ENCODE results near the gene DSTN. TPM values are rescaled to one million over a fixed set of nuclear protein-coding genes. Genes with fewer than 3 reads are reported as not detected.

The DSTN gene
- total and polyA plus RNA-seq, 8 donors: 334 to 1,254 (median 577) TPM

DNA sequence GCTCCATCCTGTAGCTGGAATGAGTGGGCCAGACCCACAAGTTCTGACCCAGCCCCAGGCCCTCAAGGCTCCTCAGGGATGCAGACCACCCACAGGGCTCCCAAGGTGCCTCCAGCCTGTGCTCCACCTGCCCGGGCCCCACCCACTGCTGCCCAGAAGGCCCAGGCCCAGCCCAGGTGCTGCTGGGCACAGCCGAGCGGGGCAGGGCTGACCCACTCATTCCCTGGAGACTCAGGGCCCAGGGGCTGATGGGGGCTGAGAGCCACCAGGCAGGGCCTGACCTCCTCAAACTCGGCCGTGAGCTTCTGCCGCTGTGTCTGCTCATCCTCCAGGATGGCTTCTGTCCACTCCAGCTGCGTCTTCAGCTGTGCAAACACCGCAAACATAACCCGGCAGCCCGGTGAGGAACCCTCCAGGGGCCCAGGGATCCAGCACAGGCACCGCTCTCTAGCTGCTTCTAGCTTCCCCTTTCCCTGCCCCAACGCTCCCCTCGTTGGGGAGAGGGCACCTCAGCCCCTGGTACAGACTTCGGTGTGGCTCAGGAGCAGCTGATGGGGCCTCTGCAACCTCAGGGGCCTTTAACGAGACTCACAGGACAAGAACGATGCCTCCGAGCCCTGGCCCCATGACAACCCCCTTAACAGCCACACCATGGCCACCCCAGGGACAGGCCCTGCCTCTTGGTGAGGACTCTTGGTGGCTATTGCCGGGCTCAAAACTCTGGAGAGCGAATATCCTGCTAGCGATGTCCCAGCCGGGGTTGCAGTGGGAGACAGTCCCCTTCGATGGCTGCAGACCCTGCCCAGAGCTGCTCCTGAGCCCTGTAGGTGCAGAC is 46.0 kb downstream of the DSTN start:
- H3K4me1 ChIP-seq: peaks cover 57 to 74% (median 73%) of the 10 kb centered on the region in 4 donors
- H3K27me3 ChIP-seq: no peaks in the 10 kb centered on the region
- TF ChIP-seq EP300 (IDR thresholded peaks at IDR 0.05): no peak
- TF ChIP-seq POLR2A (IDR thresholded peaks at IDR 0.05): no peak
- no peak for TF ChIP-seq POLR2AphosphoS5 (IDR thresholded peaks at IDR 0.05)
- TF ChIP-seq, protein P1, sequence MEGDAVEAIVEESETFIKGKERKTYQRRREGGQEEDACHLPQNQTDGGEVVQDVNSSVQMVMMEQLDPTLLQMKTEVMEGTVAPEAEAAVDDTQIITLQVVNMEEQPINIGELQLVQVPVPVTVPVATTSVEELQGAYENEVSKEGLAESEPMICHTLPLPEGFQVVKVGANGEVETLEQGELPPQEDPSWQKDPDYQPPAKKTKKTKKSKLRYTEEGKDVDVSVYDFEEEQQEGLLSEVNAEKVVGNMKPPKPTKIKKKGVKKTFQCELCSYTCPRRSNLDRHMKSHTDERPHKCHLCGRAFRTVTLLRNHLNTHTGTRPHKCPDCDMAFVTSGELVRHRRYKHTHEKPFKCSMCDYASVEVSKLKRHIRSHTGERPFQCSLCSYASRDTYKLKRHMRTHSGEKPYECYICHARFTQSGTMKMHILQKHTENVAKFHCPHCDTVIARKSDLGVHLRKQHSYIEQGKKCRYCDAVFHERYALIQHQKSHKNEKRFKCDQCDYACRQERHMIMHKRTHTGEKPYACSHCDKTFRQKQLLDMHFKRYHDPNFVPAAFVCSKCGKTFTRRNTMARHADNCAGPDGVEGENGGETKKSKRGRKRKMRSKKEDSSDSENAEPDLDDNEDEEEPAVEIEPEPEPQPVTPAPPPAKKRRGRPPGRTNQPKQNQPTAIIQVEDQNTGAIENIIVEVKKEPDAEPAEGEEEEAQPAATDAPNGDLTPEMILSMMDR (IDR thresholded peaks at IDR 0.05): no peak
- no peak overlapping the region for H3K4me3 ChIP-seq
- peak; percentile 25 to 45 for DNase-seq
- H3K36me3 ChIP-seq: peaks cover 44 to 81% (median 68%) of the 10 kb centered on the region in 4 donors
- H3K27ac ChIP-seq: peak overlapping the region; percentile 72 to 85 (median 83)
- H3K9me3 ChIP-seq: no peaks in the 10 kb centered on the region
- WGBS, 5 donors: 47 to 63% (median 57%) methylated on average over 18 to 22 of the region's 22 CpGs
- intact Hi-C loops (cut with DNase I; ENCODE audit: low total_unique reads): loop anchor here (5.0 kb wide), 1 partner anchor 79 kb away; no protein-coding TSS in a partner anchor

DNA sequence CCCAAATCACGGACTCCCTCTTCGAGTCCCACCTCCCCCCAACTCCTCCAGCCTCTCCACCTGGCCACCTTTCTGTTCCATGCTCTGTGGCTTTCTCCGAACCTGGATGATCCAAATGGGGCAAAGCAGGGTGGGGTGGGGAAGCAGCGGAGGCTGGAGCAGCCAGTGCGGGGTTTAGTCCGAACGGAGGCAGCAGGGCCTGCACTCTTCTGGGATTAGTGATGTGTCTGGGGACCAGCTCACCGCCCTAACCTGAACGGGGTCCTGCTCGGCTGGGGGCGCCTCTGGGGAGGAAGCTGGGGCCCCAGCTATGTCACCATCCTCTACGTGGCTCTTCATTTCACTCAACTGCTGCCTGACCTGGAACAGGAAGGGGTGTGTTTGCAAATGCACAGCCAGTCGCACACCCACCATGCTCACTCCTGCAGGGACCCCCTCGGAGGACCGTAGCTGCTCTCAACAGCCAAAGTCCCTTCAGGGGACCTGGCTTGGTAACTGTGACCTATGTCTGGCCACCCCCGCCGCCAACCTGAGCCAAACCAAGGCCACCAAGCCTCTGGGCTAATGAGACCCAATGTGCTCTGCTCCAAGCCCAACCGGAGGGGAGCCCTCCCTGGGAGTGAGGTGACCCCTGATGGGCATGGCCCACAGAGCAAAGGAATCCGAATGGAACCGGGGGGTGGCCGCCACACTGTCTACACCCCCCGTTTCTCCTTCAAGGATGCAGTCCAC is 46.8 kb downstream of the DSTN start:
- Histone ChIP-seq H3K36me3 (peaks cover 52 to 87% (median 71%) of the 10 kb centered on the region in 4 donors), H3K4me1 (peaks cover 50 to 66% (median 65%) of the 10 kb centered on the region in 4 donors), H3K27me3 (no peaks in the 10 kb centered on the region), H3K9me3 (no peaks in the 10 kb centered on the region), H3K27ac (peak overlapping the region in 3 of 5 donors; percentile 76 to 85 (median 83)), H3K4me3 (no peak overlapping the region)
- WGBS, 5 donors: 77 to 84% (median 81%) methylated on average over 15 to 22 of the region's 22 CpGs
- intact Hi-C loops (cut with DNase I; ENCODE audit: low total_unique reads): loop anchor here (5.0 kb wide), 1 partner anchor 79 kb away; no protein-coding TSS in a partner anchor
- DNase-seq: peak in 1 of 2 donors; percentile 24
- TF ChIP-seq, protein P1 (IDR thresholded peaks at IDR 0.05): no peak
- no peak for TF ChIP-seq POLR2AphosphoS5 (IDR thresholded peaks at IDR 0.05)
- TF ChIP-seq POLR2A (IDR thresholded peaks at IDR 0.05): no peak
- TF ChIP-seq EP300 (IDR thresholded peaks at IDR 0.05): no peak

- Histone ChIP-seq H3K36me3 (peaks cover 59 to 94% (median 78%) of the 10 kb centered on the region in 4 donors), H3K4me1 (peaks cover 43 to 64% (median 59%) of the 10 kb centered on the region in 4 donors), H3K9me3 (no peaks in the 10 kb centered on the region), H3K4me3 (no peak overlapping the region), H3K27ac (peak overlapping the region in 4 of 5 donors; percentile 23 to 85 (median 62)), H3K27me3 (no peaks in the 10 kb centered on the region)
- TF ChIP-seq POLR2AphosphoS5 (IDR thresholded peaks at IDR 0.05) (peak in 1 of 3 donors; percentile 43), EP300 (IDR thresholded peaks at IDR 0.05) (no peak), POLR2A (IDR thresholded peaks at IDR 0.05) (no peak)
- TF ChIP-seq, protein P1 (IDR thresholded peaks at IDR 0.05): peak in 5 of 7 experiments; percentile 60 to 92 (median 69)
- intact Hi-C loops (cut with DNase I; ENCODE audit: low total_unique reads): loop anchor here (5.0 kb wide), 1 partner anchor 80 kb away; no protein-coding TSS in a partner anchor
- peak; percentile 65 to 81 for DNase-seq
- WGBS, 5 donors: 52 to 64% (median 55%) methylated on average over 14 to 15 of the region's 15 CpGs
Observed at GRCh38 chr20:17617212-17617867, 47.5 kb downstream of the DSTN start.

All from stomach (tissue), 9 donors.